HTR-8/SVneo (cell line): ENCODE data around the gene NFYB.
A peak's percentile ranks its signal among the peaks of the same experiment; 100 is the strongest.
"Not testable (repeated sequence)": the region's sequence is repeated elsewhere in the genome, so short reads cannot be mapped to it uniquely, and the experiment has no call there.

Source experiments
- DNase-seq: peaks from one replicate; pipeline ENCODE4 v3.0.0; 2011; ENCODE audit warnings: low spot score, mixed read lengths; ENCODE audit not compliant: insufficient read length
- FAIRE-seq: peaks from 2 replicates; lab custom pipeline; 2011; peaks lifted over from hg19 to GRCh38; lab: Jason Lieb, UNC

NFYB gene

GRCh38 chr12:104122298-104122697 is 15.7 kb downstream of the NFYB start:
- FAIRE-seq (no peak), DNase-seq (no peak)

DNA sequence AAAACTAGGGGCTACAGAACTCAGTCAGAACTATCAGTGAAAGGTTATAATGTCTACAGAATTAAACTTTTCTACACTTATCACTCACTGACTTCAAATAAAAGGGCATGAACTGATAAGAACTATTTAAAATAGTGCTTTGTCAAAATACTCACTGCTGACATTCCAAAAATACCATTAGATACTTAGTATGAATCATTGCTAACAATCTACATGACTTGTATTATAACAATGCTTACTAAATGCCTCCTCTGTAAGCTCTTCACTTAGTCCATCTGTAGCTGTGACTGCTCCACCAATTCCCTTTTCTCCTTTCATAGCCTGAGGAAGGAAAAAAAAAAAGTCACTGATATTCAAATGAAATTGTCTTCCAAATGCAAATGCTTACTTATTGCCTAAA is 17.0 kb downstream of the NFYB start:
- DNase-seq = peak; percentile 41
- FAIRE-seq = peak; percentile 9

- DNase-seq = no peak
- FAIRE-seq = no peak
Observed at GRCh38 chr12:104115587-104115975, 22.4 kb downstream of the NFYB start.

DNA sequence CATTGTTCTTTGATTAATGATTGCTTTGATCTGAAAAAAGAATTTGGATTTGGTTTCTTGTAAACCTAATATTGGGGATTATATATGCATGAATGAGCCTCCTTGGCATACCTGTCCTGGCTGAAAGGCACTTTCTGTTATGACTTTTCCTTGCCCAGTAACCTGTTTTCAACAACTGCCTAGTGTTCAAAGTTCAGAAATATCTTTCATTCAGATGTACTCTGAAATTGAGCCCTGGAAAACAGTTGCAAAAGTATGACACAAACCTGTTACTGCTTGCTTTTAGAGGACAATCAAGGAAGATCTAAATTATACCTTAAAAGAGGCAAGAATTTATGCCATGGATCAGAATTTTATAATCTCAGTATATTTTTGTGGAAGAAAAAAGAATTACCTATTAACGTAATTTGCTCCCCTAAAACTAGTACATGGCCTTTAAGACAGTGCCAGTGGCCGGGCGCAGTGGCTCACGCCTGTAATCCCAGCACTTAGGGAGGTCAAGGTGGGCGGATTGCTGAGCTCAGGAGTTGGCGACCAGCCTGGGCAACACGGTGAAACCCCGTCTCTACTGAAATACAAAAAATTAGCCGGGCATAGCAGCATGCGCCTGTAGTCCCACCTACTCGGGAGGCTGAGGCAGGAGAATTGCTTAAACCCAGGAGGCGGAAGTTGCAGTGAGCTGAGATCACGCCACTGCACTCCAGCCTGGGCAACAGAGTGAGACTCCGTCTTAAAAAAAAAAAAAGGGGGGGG is 23.0 kb downstream of the NFYB start:
- FAIRE-seq = not testable (repeated sequence)

GRCh38 chr12:104109446-104110271 is 28.4 kb downstream of the NFYB start:
- FAIRE-seq (no peak), DNase-seq (no peak)

More for the DNA sequence above, 23.0 kb downstream of the NFYB start:
- not testable (repeated sequence) for DNase-seq

DNA sequence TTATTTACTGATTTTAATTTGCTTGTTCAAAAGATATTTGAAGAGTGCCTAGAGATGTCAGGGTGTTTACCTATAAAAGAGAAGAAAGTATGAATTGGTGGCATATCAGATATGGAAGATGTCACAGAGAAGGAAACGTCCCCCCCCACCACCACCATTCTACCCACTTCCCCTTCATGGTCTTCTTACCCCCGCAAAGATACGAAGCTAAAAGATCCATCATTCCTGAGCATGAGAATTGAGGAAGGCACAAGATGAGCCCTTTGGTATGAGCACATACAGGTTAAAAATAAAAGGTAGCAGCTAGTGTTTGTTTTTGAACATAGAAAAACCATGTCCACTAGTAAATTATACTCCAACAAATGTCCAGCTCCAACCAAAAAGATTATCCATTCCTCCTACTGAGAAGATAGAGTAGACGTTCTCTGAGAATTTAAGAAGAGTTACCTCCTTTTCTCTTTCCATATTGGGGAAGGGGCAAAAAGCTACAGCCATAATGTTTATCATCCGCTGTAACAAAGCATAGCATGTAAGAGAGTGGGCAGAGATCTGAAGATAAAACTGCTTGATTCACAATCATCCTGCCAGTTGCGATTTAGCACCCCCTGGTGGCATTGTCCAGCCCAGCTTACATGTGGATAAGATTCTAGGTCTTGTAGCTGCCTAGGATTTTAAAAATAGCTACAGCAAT is 29.1 kb downstream of the NFYB start:
- FAIRE-seq = peak; percentile 68
- DNase-seq = peak; percentile 64

GRCh38 chr12:104106965-104107364 is 31.0 kb downstream of the NFYB start:
- FAIRE-seq (no peak), DNase-seq (no peak)

DNA sequence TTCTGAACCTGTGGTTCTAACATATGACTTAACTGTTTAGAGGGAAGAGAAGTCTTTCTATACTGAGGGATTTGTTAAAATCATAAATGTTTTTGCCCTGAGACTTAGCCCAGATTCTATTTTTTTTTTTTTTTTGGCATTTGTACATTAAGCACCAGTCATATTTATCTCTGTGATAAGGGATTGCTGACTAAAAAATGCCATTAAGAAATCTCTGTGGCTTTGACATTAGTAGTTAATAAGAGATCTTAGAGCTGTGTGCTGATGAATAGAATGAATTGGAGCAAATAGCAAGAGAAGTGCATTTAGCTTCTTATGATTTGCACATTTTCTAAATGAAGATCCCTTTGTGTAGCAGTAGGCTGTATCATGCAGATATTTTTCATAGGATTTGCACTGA is 32.5 kb downstream of the NFYB start:
- FAIRE-seq = no peak
- DNase-seq = no peak

DNA sequence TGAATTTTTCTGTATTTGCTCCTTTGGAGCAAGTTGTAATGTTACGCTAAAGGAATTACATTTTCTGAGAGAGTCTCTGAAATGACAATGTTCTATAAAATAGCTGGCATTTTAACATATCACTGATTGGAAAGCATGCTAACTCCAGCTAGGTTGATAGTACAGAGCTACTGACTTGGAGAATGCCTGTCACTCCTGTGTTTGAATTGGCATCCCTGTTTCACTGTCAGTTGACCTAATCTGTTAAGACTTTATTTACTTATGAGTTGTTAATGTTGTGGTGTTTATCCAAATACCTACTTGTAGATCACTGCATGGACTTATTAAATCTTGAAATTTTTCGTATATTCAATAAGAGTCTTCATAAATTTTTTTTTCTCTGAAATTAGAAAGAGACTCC is 40.1 kb downstream of the NFYB start:
- FAIRE-seq (no peak), DNase-seq (no peak)

DNA sequence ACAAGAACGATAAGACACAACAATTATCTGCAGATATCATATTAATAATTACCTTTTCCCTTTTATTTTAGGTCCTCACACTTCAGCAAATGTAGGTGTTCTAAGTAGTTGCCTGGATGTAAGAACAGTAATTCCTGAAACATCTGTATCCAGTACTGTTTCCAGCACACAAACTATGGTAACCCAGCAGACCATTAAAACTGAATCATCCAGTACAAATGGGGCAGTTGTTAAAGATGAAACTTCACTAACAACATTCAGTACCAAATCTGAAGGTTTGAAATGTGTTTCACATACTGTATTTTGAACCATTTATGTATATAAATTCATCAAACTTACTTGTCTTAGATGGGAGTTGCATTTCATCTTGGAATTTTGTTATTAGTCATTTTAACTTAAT is 42.7 kb downstream of the NFYB start:
- no peak for DNase-seq
- FAIRE-seq = no peak

- DNase-seq (no peak), FAIRE-seq (peak; percentile 36)
Observed at GRCh38 chr12:104094284-104094683, 43.7 kb downstream of the NFYB start.

GRCh38 chr12:104091136-104091535 is 46.9 kb downstream of the NFYB start:
- FAIRE-seq (no peak), DNase-seq (no peak)

GRCh38 chr12:104090685-104091084 is 47.3 kb downstream of the NFYB start:
- DNase-seq (no peak), FAIRE-seq (no peak)

DNA sequence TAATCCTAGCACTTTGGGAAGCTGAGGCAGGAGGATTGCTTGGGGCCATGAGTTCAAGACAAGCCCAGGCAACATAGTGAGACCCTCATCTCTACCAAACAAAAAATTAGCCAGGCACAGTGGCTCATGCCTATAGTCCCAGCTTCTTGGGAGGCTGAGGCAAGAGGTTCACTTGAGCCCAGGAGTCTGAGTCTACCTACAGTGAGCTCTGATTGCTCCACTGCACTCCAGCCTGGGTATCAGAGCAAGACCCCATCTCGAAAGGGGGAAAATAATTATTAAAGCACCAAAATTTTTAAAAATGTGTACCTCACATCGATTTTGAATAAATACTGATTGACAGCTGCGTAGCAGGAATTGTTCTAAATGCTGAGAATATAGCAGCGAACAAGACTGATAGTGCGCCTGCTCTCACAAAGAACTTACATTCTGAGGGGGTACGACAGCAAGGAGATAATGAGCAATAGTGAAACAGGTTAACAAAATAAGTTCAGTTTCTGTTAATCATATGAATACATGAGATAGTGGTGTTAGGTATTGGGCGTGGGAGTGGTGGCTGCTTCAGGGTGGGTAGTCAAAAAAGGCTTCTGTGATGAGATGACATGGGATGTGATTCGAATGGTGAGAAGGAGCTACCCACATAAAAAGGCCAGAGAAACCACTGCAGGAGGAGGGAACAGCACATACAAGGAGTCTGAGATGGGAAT is 54.1 kb downstream of the NFYB start:
- DNase-seq (no peak), FAIRE-seq (peak; percentile 64)

GRCh38 chr12:104080764-104081163 is 57.2 kb downstream of the NFYB start:
- FAIRE-seq (no peak), DNase-seq (no peak)

GRCh38 chr12:104079024-104079423 is 59.0 kb downstream of the NFYB start:
- no peak for FAIRE-seq
- no peak for DNase-seq

GRCh38 chr12:104073699-104074098 is 64.3 kb downstream of the NFYB start:
- no peak for DNase-seq
- no peak for FAIRE-seq

DNA sequence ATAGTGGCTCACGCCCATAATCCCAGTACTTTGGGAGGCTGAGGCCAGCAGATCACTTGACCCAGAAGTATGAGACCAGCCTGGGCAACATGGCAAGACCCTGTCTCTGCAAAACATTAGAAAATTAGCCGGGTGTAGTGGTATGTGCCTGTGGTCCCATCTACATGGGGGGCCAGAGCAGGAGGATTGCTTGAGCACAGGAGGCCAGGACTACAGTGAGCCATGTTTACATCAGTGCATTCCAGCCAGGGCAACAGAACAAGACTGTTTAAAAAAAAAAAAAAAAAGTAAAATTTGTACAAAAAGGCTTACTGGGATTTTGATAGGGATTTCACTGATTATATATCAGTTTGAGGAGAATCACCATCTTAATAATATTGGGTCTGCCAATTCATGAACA is 65.9 kb downstream of the NFYB start:
- FAIRE-seq (no peak), DNase-seq (no peak)
